Liver (tissue), 9 donors: ENCODE data around the gene FIBCD1. TPM values are rescaled to one million over a fixed set of nuclear protein-coding genes. Genes with fewer than 3 reads are reported as not detected.

Source experiments
- DNase-seq: peaks from one replicate; pipeline ENCODE4 v3.0.0-alpha.2; 2017; ENCODE audit warnings: low spot score
- H3K27ac ChIP-seq, 2 donors: one replicate each; pipeline ENCODE4 v1.7.0; 2013; ENCODE audit warnings: inconsistent platforms in 2 of 2, low read length in 2 of 2, control low read depth in 1 of 2, low read depth in 1 of 2, mild to moderate bottlenecking in 1 of 2
- H3K27me3 ChIP-seq, 4 donors: one replicate each; pipeline versions ENCODE4 v1.6.1 to v1.7.0; 2013; ENCODE audit warnings: low read length in 3 of 4, inconsistent platforms in 1 of 4, mild to moderate bottlenecking in 1 of 4, moderate library complexity in 1 of 4; ENCODE audit not compliant: control insufficient read depth in 4 of 4, insufficient read depth in 4 of 4
- H3K36me3 ChIP-seq, 4 donors: one replicate each; pipeline versions ENCODE4 v1.6.1 to v1.7.0; 2013; ENCODE audit warnings: low read length in 3 of 4, mild to moderate bottlenecking in 3 of 4, low read depth in 1 of 4, moderate library complexity in 1 of 4; ENCODE audit not compliant: control insufficient read depth in 4 of 4, insufficient read depth in 3 of 4
- H3K4me1 ChIP-seq, 4 donors: one replicate each; pipeline versions ENCODE4 v1.6.1 to v1.7.0; 2013; ENCODE audit warnings: low read length in 3 of 4, mild to moderate bottlenecking in 3 of 4, moderate library complexity in 1 of 4; ENCODE audit not compliant: control insufficient read depth in 4 of 4, insufficient read depth in 4 of 4
- H3K4me3 ChIP-seq, 3 donors: one replicate each; pipeline versions ENCODE4 v1.6.1 to v1.7.0; 2013; ENCODE audit warnings: low read length in 3 of 3, control low read depth in 1 of 3, low read depth in 1 of 3, mild to moderate bottlenecking in 1 of 3
- H3K9ac ChIP-seq, 2 donors: one replicate each; pipeline ENCODE4 v1.7.0; 2013; ENCODE audit warnings: low read length in 2 of 2, mild to moderate bottlenecking in 2 of 2, moderate library complexity in 2 of 2, control low read depth in 1 of 2, low read depth in 1 of 2
- H3K9me3 ChIP-seq, 4 donors: one replicate each; pipeline versions ENCODE4 v1.6.1 to v1.7.0; 2013; ENCODE audit warnings: low read length in 3 of 4; ENCODE audit not compliant: control insufficient read depth in 4 of 4
- ATF3 ChIP-seq: IDR thresholded peaks from 2 replicates; pipeline ENCODE4 v1.6.1; 2016; ENCODE audit warnings: antibody characterized with exemption
- CTCF ChIP-seq: fragments of 150-350 bp; IDR thresholded peaks from 2 replicates; pipeline ENCODE4 v1.5.1; 2017; ENCODE audit warnings: improper control_type of control experiment, low read depth, low read length; ENCODE audit not compliant: missing input control
- EGR1 ChIP-seq, 2 donors: IDR thresholded peaks; 2 replicates each; pipeline ENCODE4 v1.6.1; 2016 to 2018; ENCODE audit warnings: antibody characterized with exemption in 2 of 2, low read depth in 2 of 2
- FOXA1 ChIP-seq: IDR thresholded peaks from 2 replicates; pipeline ENCODE4 v1.6.1; 2016; ENCODE audit warnings: antibody characterized with exemption
- FOXA2 ChIP-seq: IDR thresholded peaks from 2 replicates; pipeline ENCODE4 v1.6.1; 2016; ENCODE audit warnings: antibody characterized with exemption
- GABPA ChIP-seq, 2 donors: IDR thresholded peaks in 1 of 2; conservative IDR thresholded peaks in 1 of 2; 2 replicates each; pipeline ENCODE4 v1.6.1; 2016; ENCODE audit warnings: antibody characterized with exemption in 2 of 2, mild to moderate bottlenecking in 1 of 2, moderate library complexity in 1 of 2
- HNF4A ChIP-seq, 2 donors: conservative IDR thresholded peaks; 2 replicates each; pipeline ENCODE4 v1.6.1; 2016; ENCODE audit warnings: antibody characterized with exemption in 2 of 2, mild to moderate bottlenecking in 2 of 2
- HNF4G ChIP-seq: IDR thresholded peaks from 2 replicates; pipeline ENCODE4 v1.6.1; 2016; ENCODE audit warnings: antibody characterized with exemption
- JUND ChIP-seq, 2 donors: IDR thresholded peaks; 2 replicates each; pipeline ENCODE4 v1.6.1; 2016; ENCODE audit warnings: antibody characterized with exemption in 2 of 2
- MAX ChIP-seq: IDR thresholded peaks from 2 replicates; pipeline ENCODE4 v1.6.1; 2016; ENCODE audit warnings: antibody characterized with exemption
- NR2F2 ChIP-seq: IDR thresholded peaks from 2 replicates; pipeline ENCODE4 v1.6.1; 2016; ENCODE audit warnings: antibody characterized with exemption
- RAD21 ChIP-seq, 2 donors: IDR thresholded peaks; 2 replicates each; pipeline ENCODE4 v1.6.1; 2016; ENCODE audit warnings: antibody characterized with exemption in 2 of 2, mild to moderate bottlenecking in 2 of 2
- REST ChIP-seq: IDR thresholded peaks from 2 replicates; pipeline ENCODE4 v1.6.1; 2016; ENCODE audit warnings: antibody characterized with exemption, mild to moderate bottlenecking
- RXRA ChIP-seq, 2 donors: IDR thresholded peaks; 2 replicates each; pipeline ENCODE4 v1.6.1; 2017 to 2018; ENCODE audit warnings: antibody characterized with exemption in 2 of 2, mild to moderate bottlenecking in 1 of 2
- SP1 ChIP-seq: IDR thresholded peaks from 2 replicates; pipeline ENCODE4 v1.6.1; 2018; ENCODE audit warnings: antibody characterized with exemption, mild to moderate bottlenecking
- TAF1 ChIP-seq: conservative IDR thresholded peaks from 2 replicates; pipeline ENCODE4 v1.6.1; 2016; ENCODE audit warnings: antibody characterized with exemption, mild to moderate bottlenecking
- YY1 ChIP-seq: IDR thresholded peaks from 2 replicates; pipeline ENCODE4 v1.6.1; 2016; ENCODE audit warnings: antibody characterized with exemption, mild to moderate bottlenecking
- ZBTB33 ChIP-seq: IDR thresholded peaks from 2 replicates; pipeline ENCODE4 v1.6.1; 2016; ENCODE audit warnings: antibody characterized with exemption
- WGBS: extraction: QIAGEN DNeasy Blood & Tissue Kit; methylation state at CpG from one replicate; pipeline ENCODE4 v1.1.7; 2013; 5-methylcytosine and 5-hydroxymethylcytosine counted together
- polyA plus RNA-seq, 2 donors: library from polyadenylated mRNA; stranded (reverse) in 1 of 2; unstranded in 1 of 2; fragments of 200-250 nt in 1 of 2; fragments of >200 nt in 1 of 2; fragmentation: Nextera tagmentation in 1 of 2; extraction: Ambion mirVana in 1 of 2; gene quantifications; one replicate each; pipeline versions ENCODE4 v1.2.1 to v1.2.3, GENCODE V29; 2013 to 2015
- total RNA-seq, 2 donors: library from RNA; depleted of rRNA; stranded (reverse); fragments of >200 nt; gene quantifications; one replicate each; pipeline ENCODE4 v1.2.3, GENCODE V29; 2014
- donor health status: healthy.
- donor health status: healthy.
- donor health status: healthy.
- donor health status: healthy.
- donor health status: healthy.

The FIBCD1 gene
- total and polyA plus RNA-seq, 4 donors = not detected

GRCh38 chr9:130983359-130983670 is 44.3 kb upstream of the FIBCD1 start:
- no peaks in the 10 kb centered on the region for H3K9me3 ChIP-seq
- WGBS = 85% methylated on average over 6 of the region's 6 CpGs
- no peaks in the 10 kb centered on the region for H3K36me3 ChIP-seq

GRCh38 chr9:130982636-130983358 is 43.8 kb upstream of the FIBCD1 start:
- Histone ChIP-seq H3K27me3 (peaks cover 0 to 6% (median 1%) of the 10 kb centered on the region in 4 donors), H3K9ac (no peak overlapping the region), H3K27ac (no peak overlapping the region), H3K9me3 (no peaks in the 10 kb centered on the region), H3K4me1 (no peaks in the 10 kb centered on the region), H3K4me3 (no peak overlapping the region), H3K36me3 (no peaks in the 10 kb centered on the region)
- WGBS = 81% methylated on average over 25 of the region's 25 CpGs
- no peak for DNase-seq
- TF ChIP-seq HNF4A (conservative IDR thresholded peaks at IDR 0.05) = no peak
- TF ChIP-seq FOXA2 = no peak
- TF ChIP-seq NR2F2 = no peak
- no peak for TF ChIP-seq TAF1
- no peak for TF ChIP-seq JUND (IDR thresholded peaks at IDR 0.05)
- no peak for TF ChIP-seq FOXA1
- no peak for TF ChIP-seq YY1
- TF ChIP-seq ATF3 = no peak
- TF ChIP-seq ZBTB33 = no peak
- TF ChIP-seq HNF4G = no peak
- TF ChIP-seq GABPA (IDR thresholded peaks at IDR 0.05 in 1 of 2, conservative IDR thresholded peaks at IDR 0.05 in 1 of 2) = no peak
- no peak for TF ChIP-seq EGR1 (IDR thresholded peaks at IDR 0.05; ENCODE audit: low read depth in 2 of 2)
- TF ChIP-seq MAX = no peak
- no peak for TF ChIP-seq CTCF
- TF ChIP-seq SP1 = no peak
- TF ChIP-seq RAD21 (IDR thresholded peaks at IDR 0.05) = no peak
- no peak for TF ChIP-seq RXRA (IDR thresholded peaks at IDR 0.05)
- TF ChIP-seq REST = no peak

More at GRCh38 chr9:130983359-130983670, 44.3 kb upstream of the FIBCD1 start:
- H3K27ac ChIP-seq = no peak overlapping the region
- H3K4me1 ChIP-seq = no peaks in the 10 kb centered on the region
- no peak overlapping the region for H3K4me3 ChIP-seq
- TF ChIP-seq NR2F2 (no peak), HNF4A (conservative IDR thresholded peaks at IDR 0.05) (no peak), FOXA2 (no peak), FOXA1 (no peak), ATF3 (no peak), YY1 (no peak), JUND (IDR thresholded peaks at IDR 0.05) (no peak), HNF4G (no peak)
- peaks cover 0 to 6% (median 1%) of the 10 kb centered on the region in 4 donors for H3K27me3 ChIP-seq
- no peak overlapping the region for H3K9ac ChIP-seq
- no peak for DNase-seq
